ENCODE results near the gene OBSCN.

DNA sequence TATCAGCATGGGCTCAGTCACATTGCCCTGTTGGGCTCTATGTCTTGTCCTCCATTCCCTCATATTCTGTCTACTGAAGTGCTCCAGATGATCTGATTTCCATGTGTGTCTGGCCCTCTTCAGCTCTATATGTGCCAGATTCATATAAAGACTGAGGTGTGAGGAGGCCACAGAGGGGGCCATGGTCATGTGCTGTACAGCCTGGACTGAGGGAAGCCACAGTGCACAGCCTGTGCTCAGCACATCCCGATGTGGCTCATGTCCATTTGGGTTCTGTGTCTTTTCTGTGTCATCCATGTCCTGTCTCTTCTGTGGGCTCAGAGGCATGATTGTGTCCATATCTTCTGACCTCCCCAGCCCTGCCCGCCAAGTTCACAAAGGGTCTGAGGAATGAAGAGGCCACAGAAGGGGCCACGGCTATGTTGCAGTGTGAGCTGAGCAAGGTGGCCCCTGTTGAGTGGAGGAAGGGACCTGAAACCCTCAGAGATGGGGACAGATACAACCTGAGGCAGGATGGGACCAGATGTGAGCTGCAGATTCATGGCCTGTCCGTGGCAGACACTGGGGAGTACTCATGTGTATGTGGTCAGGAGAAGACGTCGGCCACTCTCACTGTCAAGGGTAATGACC, 97.0 kb downstream of the OBSCN start:
- TF ChIP-seq, protein P1, sequence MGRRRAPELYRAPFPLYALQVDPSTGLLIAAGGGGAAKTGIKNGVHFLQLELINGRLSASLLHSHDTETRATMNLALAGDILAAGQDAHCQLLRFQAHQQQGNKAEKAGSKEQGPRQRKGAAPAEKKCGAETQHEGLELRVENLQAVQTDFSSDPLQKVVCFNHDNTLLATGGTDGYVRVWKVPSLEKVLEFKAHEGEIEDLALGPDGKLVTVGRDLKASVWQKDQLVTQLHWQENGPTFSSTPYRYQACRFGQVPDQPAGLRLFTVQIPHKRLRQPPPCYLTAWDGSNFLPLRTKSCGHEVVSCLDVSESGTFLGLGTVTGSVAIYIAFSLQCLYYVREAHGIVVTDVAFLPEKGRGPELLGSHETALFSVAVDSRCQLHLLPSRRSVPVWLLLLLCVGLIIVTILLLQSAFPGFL (CRISPR knock-in tag; IDR thresholded peaks at IDR 0.05) = no peak
- no peak for TF ChIP-seq JUNB (CRISPR knock-in tag; IDR thresholded peaks at IDR 0.05; ENCODE audit: borderline replicate concordance)
- TF ChIP-seq, protein P2, sequence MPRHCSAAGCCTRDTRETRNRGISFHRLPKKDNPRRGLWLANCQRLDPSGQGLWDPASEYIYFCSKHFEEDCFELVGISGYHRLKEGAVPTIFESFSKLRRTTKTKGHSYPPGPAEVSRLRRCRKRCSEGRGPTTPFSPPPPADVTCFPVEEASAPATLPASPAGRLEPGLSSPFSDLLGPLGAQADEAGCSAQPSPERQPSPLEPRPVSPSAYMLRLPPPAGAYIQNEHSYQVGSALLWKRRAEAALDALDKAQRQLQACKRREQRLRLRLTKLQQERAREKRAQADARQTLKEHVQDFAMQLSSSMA (CRISPR knock-in tag; IDR thresholded peaks at IDR 0.05) = no peak
- no peak for TF ChIP-seq TCF7L2 (IDR thresholded peaks at IDR 0.05; ENCODE audit: low read depth, low read length)
- TF ChIP-seq, protein P3, sequence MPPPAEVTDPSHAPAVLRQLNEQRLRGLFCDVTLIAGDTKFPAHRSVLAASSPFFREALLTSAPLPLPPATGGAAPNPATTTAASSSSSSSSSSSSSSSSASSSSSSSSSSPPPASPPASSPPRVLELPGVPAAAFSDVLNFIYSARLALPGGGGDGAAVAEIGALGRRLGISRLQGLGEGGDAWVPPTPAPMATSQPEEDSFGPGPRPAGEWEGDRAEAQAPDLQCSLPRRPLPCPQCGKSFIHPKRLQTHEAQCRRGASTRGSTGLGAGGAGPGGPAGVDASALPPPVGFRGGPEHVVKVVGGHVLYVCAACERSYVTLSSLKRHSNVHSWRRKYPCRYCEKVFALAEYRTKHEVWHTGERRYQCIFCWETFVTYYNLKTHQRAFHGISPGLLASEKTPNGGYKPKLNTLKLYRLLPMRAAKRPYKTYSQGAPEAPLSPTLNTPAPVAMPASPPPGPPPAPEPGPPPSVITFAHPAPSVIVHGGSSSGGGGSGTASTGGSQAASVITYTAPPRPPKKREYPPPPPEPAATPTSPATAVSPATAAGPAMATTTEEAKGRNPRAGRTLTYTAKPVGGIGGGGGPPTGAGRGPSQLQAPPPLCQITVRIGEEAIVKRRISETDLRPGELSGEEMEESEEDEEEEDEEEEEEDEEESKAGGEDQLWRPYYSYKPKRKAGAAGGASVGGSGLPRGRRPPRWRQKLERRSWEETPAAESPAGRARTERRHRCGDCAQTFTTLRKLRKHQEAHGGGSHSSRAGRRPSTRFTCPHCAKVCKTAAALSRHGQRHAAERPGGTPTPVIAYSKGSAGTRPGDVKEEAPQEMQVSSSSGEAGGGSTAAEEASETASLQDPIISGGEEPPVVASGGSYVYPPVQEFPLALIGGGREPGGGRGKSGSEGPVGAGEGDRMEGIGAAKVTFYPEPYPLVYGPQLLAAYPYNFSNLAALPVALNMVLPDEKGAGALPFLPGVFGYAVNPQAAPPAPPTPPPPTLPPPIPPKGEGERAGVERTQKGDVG (CRISPR knock-in tag; IDR thresholded peaks at IDR 0.05; ENCODE audit: borderline replicate concordance) = no peak
- TF ChIP-seq SP2 (CRISPR knock-in tag; IDR thresholded peaks at IDR 0.05) = no peak
- no peak for TF ChIP-seq ZNF652 (CRISPR knock-in tag; IDR thresholded peaks at IDR 0.05; ENCODE audit: borderline replicate concordance, low read depth)
- TF ChIP-seq, protein P4, sequence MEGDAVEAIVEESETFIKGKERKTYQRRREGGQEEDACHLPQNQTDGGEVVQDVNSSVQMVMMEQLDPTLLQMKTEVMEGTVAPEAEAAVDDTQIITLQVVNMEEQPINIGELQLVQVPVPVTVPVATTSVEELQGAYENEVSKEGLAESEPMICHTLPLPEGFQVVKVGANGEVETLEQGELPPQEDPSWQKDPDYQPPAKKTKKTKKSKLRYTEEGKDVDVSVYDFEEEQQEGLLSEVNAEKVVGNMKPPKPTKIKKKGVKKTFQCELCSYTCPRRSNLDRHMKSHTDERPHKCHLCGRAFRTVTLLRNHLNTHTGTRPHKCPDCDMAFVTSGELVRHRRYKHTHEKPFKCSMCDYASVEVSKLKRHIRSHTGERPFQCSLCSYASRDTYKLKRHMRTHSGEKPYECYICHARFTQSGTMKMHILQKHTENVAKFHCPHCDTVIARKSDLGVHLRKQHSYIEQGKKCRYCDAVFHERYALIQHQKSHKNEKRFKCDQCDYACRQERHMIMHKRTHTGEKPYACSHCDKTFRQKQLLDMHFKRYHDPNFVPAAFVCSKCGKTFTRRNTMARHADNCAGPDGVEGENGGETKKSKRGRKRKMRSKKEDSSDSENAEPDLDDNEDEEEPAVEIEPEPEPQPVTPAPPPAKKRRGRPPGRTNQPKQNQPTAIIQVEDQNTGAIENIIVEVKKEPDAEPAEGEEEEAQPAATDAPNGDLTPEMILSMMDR (CRISPR knock-in tag; IDR thresholded peaks at IDR 0.05) = no peak
- no peak for TF ChIP-seq U2AF2 (IDR thresholded peaks at IDR 0.05; ENCODE audit: low read depth, low read length)
- TF ChIP-seq KMT2B (CRISPR knock-in tag; IDR thresholded peaks at IDR 0.05) = no peak
- TF ChIP-seq CC2D1A (CRISPR knock-in tag; IDR thresholded peaks at IDR 0.05) = no peak
